ENCODE measurements around the gene TMF1. TPM values are rescaled to one million over a fixed set of nuclear protein-coding genes. Genes with fewer than 3 reads are reported as not detected.

The TMF1 gene
- total and polyA plus RNA-seq, 2 of the 8 experiments (the other 6 are each of a cell fraction or from before 2014, with no cell fraction given): 1.4 to 18.3 TPM

- no peak overlapping the region for H2AFZ ChIP-seq (ENCODE audit: low read length)
- H3K9ac ChIP-seq (replicated peaks in 1 of 4; ENCODE audit: extremely low read depth in 1 of 4, low read depth in 3 of 4, low read length in 3 of 4): no peak overlapping the region
- no peak overlapping the region for H3K56ac ChIP-seq (replicated peaks; ENCODE audit: insufficient read length, low read depth, low read length)
- H3K4me3 ChIP-seq (ENCODE audit: extremely low read depth in 1 of 4, insufficient read depth in 2 of 4, low read depth in 3 of 4, low read length in 4 of 4): no peak overlapping the region
- no peak overlapping the region for H3K4ac ChIP-seq (replicated peaks; ENCODE audit: insufficient read length, low read depth, low read length)
- H3K18ac ChIP-seq (ENCODE audit: extremely low read depth, low read length): no peak overlapping the region
- POLR2A ChIA-PET (ENCODE audit: partially characterized antibody): interaction anchor here (0.6 kb wide), 1 partner anchor 12 kb away, joined by 3 read pairs; no protein-coding TSS in a partner anchor
- H3K27me3 ChIP-seq (replicated peaks in 1 of 4; ENCODE audit: control insufficient read depth in 3 of 4, extremely low read depth in 1 of 4, insufficient read depth in 3 of 4, low read length in 3 of 4): peaks cover 0 to 4% (median 0%) of the 10 kb centered on the region in 4 experiments; a peak in 2 of 7 replicates
- no peak overlapping the region for H2BK120ac ChIP-seq (replicated peaks; ENCODE audit: low read depth, low read length)
- DNase-seq (ENCODE audit: low read depth in 1 of 2, low spot score in 2 of 2): no peak
- peaks cover 4% of the 10 kb centered on the region for H3K23me2 ChIP-seq (ENCODE audit: low read depth, low read length)
- no peak overlapping the region for H2BK12ac ChIP-seq (ENCODE audit: low read depth, low read length)
- H3K4me2 ChIP-seq (ENCODE audit: insufficient read depth in 1 of 2, low read depth in 2 of 2, low read length in 2 of 2): no peak overlapping the region
- H2BK20ac ChIP-seq (ENCODE audit: low read length): no peak overlapping the region
- no peak overlapping the region for H4K8ac ChIP-seq (ENCODE audit: extremely low read depth, insufficient read depth, low read length)
- no peaks in the 10 kb centered on the region for H3K79me1 ChIP-seq (ENCODE audit: low read depth, low read length)
- no peak overlapping the region for H2AK5ac ChIP-seq (ENCODE audit: low read depth, low read length)
- no peak overlapping the region for H2BK15ac ChIP-seq (ENCODE audit: low read length)
- H3K79me2 ChIP-seq (ENCODE audit: control insufficient read depth in 1 of 2, insufficient read depth in 2 of 2, low read length in 2 of 2): no peaks in the 10 kb centered on the region
- H3K9me3 ChIP-seq (ENCODE audit: insufficient read depth in 2 of 2, low read depth in 1 of 2, low read length in 1 of 2): no peaks in the 10 kb centered on the region
- WGBS, 2 experiments (ENCODE audit: extremely low coverage in 1 of 2, insufficient coverage in 1 of 2, insufficient read length in 1 of 2, insufficient replicate concordance in 2 of 2, low coverage in 1 of 2, low lambda C conversion rate in 2 of 2, missing lambda C conversion rate in 1 of 2): 87% methylated on average over 2 of the region's 2 CpGs; no CpG with 5 or more reads in 1 of the 2 experiments
- no peak overlapping the region for H4K91ac ChIP-seq (replicated peaks; ENCODE audit: insufficient read length, low read length)
- H4K20me1 ChIP-seq (replicated peaks in 1 of 2; ENCODE audit: control insufficient read depth in 1 of 2, insufficient read depth in 2 of 2, low read length in 2 of 2): no peaks in the 10 kb centered on the region
- H3K36me3 ChIP-seq (ENCODE audit: control insufficient read depth in 2 of 4, insufficient read depth in 4 of 4, low read length in 3 of 4): no peaks in the 10 kb centered on the region; a peak in 1 of 8 replicates
- H3K27ac ChIP-seq (ENCODE audit: low read depth, low read length): no peak overlapping the region
- no peak overlapping the region for H2BK5ac ChIP-seq (ENCODE audit: low read depth, low read length)
- H3K23ac ChIP-seq (ENCODE audit: insufficient read length): no peak overlapping the region
- FAIRE-seq: no peak
- no peak overlapping the region for H3K14ac ChIP-seq (ENCODE audit: insufficient read length)
- no peak overlapping the region for H4K5ac ChIP-seq (ENCODE audit: insufficient read length, low read depth, low read length)
- CTCF ChIA-PET (ENCODE audit: partially characterized antibody): interaction anchor here (0.8 to 1.3 kb wide), 3 partner anchors 11 to 43 kb away, joined by 3 to 4 read pairs (median 3); no protein-coding TSS in a partner anchor
- peaks cover 1 to 7% (median 6%) of the 10 kb centered on the region in 4 experiments; a peak in 5 of 7 replicates for H3K4me1 ChIP-seq (replicated peaks in 1 of 4; ENCODE audit: control insufficient read depth in 3 of 4, insufficient read depth in 4 of 4, low read length in 3 of 4)
- TF ChIP-seq JUND (IDR thresholded peaks at IDR 0.05; ENCODE audit: low read length) (no peak), RBBP5 (IDR thresholded peaks at IDR 0.05; ENCODE audit: borderline replicate concordance, low read depth, low read length) (no peak), MAX (IDR thresholded peaks at IDR 0.05) (no peak), POU5F1 (IDR thresholded peaks at IDR 0.05; ENCODE audit: low read depth, low read length) (no peak), TAF7 (optimal IDR thresholded peaks at IDR 0.05; ENCODE audit: borderline replicate concordance, low read depth, low read length) (no peak), ATF2 (IDR thresholded peaks at IDR 0.05; ENCODE audit: low read length) (no peak), GABPA (IDR thresholded peaks at IDR 0.05; ENCODE audit: borderline replicate concordance, insufficient read depth, low read length) (no peak), KDM5A (IDR thresholded peaks at IDR 0.05; ENCODE audit: low read length) (no peak), ASH2L (IDR thresholded peaks at IDR 0.05; ENCODE audit: low read length) (no peak), BRCA1 (IDR thresholded peaks at IDR 0.05; ENCODE audit: low read depth, low read length) (no peak), TEAD4 (IDR thresholded peaks at IDR 0.05; ENCODE audit: low read depth, low read length) (no peak), TAF1 (IDR thresholded peaks at IDR 0.05; ENCODE audit: low read depth, low read length) (no peak)
Observed at GRCh38 chr3:69016901-69017300, 35.2 kb downstream of the TMF1 start.

Data from H1 (cell line).